ENCODE results near the gene POU2F2.

The POU2F2 gene

GRCh38 chr19:42154471-42155323 is 22.5 kb upstream of the POU2F2 start:
- no peak for DNase-seq

- no peak for DNase-seq
These were observed 21.6 kb upstream of the POU2F2 start for GRCh38 chr19:42153672-42154433.

GRCh38 chr19:42152910-42153671 is 20.8 kb upstream of the POU2F2 start:
- no peak for DNase-seq

- DNase-seq = no peak
These were observed 19.8 kb upstream of the POU2F2 start for GRCh38 chr19:42151782-42152684.

GRCh38 chr19:42150911-42151361 is 18.7 kb upstream of the POU2F2 start:
- no peak for DNase-seq

- DNase-seq = no peak
These were observed 18.1 kb upstream of the POU2F2 start for GRCh38 chr19:42150364-42150763.

- no peak for DNase-seq
These were observed 17.4 kb upstream of the POU2F2 start for GRCh38 chr19:42149447-42150202.

- no peak for DNase-seq
These were observed 16.0 kb upstream of the POU2F2 start for GRCh38 chr19:42148266-42148665.

GRCh38 chr19:42143341-42144234 is 11.3 kb upstream of the POU2F2 start:
- no peak for DNase-seq

- DNase-seq = no peak
These were observed 8.0 kb upstream of the POU2F2 start for GRCh38 chr19:42140125-42140754.

GRCh38 chr19:42134535-42135070 is 2.4 kb upstream of the POU2F2 start:
- DNase-seq = no peak

- peak; percentile 96 for DNase-seq
These were observed 744 bp upstream of the POU2F2 start for GRCh38 chr19:42132851-42133528.

- no peak for DNase-seq
These were observed 857 bp downstream of the POU2F2 start for GRCh38 chr19:42131149-42132029.

- DNase-seq = no peak
These were observed 2.0 kb downstream of the POU2F2 start for GRCh38 chr19:42130254-42130573.

- DNase-seq = no peak
These were observed 2.6 kb downstream of the POU2F2 start for GRCh38 chr19:42129399-42130253.

- DNase-seq = no peak
These were observed 5.7 kb downstream of the POU2F2 start for GRCh38 chr19:42126574-42126973.

GRCh38 chr19:42125536-42125935 is 6.7 kb downstream of the POU2F2 start:
- no peak for DNase-seq

All from activated T-cell treated with anti-CD3 and anti-CD28 coated beads, Interleukin-2, amount 50 U/mL, for 1 hour (primary cell).